Right renal pelvis (tissue), 4 donors: ENCODE measurements around the gene RUFY3. TPM values are rescaled to one million over a fixed set of nuclear protein-coding genes. Genes with fewer than 3 reads are reported as not detected.
"Not testable (repeated sequence)": the region's sequence is repeated elsewhere in the genome, so short reads cannot be mapped to it uniquely, and the experiment has no call there.

Experiments used
- DNase-seq, 4 donors: peaks; one replicate each; pipeline ENCODE4 v3.0.0-alpha.2; 2013; ENCODE audit warnings: low read depth in 4 of 4, low spot score in 3 of 4, missing footprints in 1 of 4
- polyA plus RNA-seq, 4 donors: library from polyadenylated mRNA; unstranded; fragments of 120-200 nt; gene quantifications; one replicate each; pipeline ENCODE4 v1.2.1, GENCODE V29; 2013; ENCODE audit not compliant: insufficient read length in 4 of 4

Gene RUFY3
- polyA plus RNA-seq, 4 donors = 81.1 to 109 (median 99.7) TPM

DNA sequence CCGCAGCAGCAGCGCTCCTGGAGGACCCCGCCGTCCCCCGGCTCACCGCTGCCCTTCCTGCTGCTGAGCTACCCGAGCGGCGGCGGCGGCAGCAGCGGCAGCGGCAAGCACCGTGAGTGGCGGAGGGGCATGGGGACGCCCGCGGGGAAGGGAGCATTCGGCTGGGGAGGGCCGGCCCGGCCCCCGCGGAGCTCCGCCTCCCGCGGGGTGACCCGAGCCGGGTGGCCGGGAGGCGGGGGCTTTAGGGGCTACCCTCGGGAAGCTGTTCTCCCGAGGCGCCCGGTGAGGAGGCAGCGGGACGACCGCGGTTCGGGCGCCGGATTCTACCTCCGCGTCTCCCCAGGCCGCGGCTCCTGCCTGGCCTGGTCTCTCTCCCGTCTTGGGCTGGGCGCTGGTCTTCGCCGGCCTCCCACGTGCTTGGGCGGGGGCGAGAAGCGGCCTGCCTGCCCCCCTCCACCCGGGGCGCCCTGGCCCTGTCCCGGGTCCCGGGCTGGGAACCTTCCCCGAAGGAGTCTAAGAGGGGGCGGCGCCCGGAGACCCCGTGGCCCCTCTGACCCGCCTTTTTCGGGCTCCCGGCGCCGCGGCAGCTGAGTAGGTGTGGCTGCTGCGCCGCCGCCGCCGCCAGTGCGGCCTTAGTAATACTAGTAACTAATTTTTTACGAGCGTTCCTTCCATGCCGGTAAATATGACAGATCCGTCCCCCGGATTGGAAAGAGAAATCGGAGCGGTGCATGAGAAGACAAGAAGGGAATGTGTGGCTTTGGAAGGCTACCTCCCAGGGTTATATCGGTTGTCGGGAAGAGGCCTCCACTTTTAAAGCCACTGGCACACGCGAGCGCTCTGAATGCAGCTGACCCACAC, 16.4 kb upstream of the RUFY3 start:
- DNase-seq = no peak

DNA sequence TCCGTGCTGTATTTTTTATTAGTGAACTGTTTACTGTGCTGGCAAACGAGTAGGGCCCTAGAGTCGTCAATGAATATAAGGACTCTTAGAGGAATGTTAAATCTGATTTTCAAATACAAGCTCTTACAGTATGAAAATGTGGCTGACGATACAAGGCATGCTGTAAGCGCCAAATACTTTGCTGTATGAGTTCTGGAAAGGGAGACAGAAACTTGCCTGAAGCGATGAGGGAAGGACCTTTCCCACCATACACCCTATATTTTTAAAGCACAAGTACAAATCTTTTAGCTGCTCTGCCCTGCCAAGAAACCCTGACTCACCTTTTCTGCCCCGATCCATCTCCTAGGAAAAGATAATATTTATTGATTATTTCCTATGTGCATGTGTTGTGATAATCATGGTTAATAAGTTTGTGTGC, 15.7 kb upstream of the RUFY3 start:
- no peak for DNase-seq

DNA sequence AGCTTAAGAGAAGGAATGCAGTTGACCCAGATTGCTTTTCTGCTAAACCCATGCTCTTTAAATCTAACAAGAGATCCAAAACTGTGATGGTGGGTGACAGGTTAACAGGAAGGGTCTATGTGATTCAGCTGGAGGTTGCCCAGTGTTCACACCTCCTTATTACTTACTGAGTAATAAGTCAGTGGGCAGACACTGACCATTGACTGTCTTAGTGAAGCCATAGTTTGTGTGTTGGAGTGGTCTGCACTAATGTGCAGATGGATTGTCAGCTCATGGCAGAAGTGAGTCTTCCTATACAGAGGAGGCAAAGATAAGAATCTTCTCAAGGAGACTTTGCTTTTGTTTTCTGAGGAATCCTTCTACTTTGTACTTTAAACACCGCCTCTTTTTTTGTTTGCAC, 15.2 kb upstream of the RUFY3 start:
- no peak for DNase-seq

DNA sequence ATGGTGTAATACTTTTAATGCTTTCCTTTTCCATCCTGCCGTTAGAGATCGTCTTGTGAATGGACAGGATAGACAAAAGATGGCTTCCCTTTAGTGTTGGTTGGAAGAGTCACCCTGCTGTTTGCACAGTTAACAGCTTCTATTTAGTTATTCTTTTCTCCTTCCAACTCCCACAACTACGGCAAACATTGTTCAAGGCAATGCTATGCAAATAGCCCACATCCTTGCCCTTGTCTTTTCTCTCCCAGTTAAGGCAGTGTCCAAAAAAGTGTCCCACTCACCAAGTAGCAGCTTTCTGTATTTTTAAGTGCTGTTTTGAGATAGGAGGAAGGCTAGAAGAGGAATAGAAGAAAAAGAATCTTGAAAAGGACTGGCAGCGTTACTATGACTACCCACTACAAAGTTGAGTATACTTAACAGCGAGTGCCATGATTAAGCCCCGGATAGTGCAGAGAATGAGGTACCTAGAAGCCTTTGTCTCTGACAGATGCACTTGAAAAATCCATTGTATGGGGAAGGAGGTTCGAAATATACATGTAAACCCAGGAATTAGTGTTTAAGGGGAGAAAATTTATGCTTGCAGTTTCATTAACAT, 12.1 kb upstream of the RUFY3 start:
- no peak for DNase-seq

DNA sequence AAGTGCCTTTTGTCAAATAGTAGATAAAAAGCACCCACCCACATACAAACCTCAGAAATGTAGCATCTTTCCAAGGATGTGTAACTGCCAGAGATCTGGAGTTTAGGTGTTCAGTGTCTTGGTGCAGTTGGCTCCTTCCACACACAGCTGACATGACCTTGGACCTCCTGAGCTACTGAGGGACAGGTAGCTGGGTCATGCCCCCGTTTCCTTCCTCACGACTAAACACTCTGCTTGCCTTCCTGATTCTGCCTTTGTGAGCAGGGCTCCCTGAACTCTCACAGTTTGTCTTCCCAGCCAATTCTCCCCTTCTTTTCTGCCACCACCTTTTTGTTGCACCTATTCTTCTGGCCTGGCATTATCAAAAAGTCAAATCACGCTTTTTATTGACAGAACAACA, 10.2 kb upstream of the RUFY3 start:
- DNase-seq = no peak

DNA sequence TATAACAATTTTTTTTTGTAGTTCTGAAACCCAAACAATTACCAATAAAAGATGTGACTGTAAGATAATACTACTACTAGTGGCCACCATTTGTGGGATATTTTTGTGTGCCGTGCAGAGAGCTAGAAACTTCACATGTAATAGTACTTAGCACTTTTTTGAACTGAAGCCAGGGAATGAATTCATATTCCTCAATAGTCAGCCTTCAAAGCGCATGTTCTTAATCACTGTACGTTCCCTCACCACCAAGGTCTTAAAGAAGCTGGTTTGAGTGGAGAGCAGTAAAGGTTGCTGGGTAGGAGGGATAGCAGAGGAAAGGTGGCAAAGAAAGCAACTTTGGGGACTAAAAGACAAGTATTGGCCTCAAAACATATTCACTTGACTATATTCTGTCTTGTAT, 9.6 kb upstream of the RUFY3 start:
- no peak for DNase-seq

DNA sequence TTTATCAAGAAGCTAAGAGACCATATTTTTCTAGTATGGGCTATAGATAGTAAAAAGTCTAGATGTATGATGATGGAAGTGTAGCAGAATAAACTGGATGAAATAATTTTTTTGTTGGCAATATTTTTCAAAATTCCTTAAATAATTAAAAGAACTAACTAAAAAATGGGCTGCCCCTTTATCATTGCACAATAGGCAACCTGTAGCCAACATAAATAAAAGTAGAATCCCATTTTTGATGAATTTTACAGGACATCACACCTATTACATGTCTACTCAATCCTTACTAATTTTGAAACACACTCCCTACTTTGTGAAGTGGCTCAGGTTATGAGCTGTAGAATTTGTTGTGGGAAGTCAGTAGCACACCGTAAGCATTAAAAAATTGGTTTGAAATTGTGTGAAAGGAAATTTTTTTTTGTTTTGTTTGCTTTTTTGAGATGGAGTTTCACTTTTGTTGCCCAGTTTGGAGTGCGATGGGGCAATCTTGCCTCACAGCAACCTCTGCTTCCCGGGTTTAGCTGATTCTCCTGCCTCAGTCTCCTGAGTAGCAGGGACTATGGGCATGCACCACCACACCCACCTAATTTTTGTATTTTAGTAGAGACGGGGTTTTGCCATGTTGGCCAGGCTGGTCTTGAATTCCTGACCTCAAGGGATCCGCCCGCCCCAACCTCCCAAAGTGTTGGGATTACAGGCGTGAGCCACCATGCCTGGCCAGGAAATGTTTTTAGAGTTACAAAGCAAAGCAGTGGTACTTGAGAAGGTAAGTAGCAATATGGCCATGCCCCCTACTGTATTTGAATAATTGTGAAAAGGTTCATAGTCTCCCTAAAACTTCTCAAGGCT, 8.9 kb upstream of the RUFY3 start:
- DNase-seq = no peak

DNA sequence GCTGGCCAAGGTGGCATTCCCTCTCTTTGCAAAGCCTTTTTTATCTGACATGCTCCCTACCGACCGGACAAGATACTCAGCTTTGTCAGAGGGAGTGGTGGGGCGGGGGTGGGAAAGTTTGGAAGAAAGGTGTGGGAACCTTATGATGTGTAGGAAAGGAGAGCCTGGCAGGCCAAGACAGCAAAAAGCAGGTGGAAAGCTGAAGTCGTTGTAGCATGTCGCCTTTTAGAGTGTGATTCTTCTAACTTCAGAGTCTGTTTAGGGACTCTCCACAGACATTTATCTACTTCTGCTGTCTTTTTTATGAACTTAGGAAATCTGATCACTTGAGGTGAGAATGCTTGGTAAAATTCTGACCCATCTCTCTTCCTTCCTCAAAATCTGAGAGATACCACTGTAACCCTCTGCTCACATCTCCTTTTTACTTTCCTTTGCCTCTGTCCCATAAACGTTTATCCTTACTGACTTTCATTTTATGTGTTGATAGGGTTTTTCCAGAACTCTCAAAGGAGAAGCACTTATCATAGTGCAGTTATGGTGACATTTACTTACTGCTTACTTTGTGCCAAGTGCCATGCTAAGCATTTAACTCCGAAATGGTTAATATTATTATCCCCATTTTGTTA, 8.2 kb upstream of the RUFY3 start:
- no peak for DNase-seq

DNA sequence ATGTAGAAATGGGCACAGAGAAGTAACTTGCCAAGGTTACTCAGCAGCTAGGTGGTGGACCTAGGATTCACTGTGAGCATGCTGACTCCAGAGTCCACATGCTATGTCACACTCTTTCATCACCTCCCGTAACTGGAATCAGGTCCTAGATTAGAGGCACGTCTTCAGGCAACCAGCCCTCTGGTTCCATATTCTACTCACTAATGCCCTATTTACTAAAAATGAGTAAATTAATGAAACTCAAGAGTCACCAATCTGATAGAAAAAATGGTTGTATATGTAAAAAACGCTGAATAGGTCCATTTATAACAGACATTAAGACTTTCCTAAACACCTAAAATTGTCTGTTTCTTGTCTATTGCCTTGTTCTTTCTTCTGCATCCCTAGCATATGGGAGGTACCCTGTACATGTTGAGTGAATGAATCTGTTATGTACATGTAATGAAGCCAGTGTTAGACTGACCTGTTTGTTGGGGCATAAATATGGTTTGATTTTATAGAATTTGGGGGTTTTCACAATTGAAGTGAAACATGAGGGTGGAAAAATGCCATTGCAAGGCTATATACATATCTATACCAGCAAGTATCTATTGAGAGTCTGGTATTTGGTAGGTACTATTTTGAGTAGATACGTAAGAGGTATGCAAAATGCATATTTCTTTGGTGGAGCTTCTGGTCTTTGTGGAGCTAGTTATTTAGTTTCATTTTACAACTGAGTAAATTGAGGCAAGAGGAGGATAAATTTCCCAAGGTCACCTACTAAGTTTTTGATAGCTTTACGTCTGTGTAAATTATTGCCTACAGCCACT, 7.5 kb upstream of the RUFY3 start:
- no peak for DNase-seq

DNA sequence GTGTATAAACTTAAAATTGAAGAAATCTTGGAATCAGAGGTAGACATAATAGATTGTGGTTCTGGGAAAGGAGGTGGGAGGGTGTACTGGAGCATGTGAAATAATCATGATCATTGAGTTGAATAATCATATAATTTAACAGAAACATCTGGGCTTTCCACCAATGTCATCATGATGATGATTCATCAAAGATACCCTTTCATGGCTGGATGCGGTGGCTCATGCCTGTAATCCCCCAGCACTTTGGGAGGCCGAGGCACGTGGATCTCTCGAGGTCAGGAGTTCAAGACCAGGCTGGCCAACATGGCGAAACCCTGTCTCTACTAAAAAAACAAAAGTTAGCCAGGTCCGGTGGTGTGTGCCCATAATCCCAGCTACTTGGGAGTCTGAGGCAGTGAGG, 6.7 kb upstream of the RUFY3 start:
- no peak for DNase-seq

DNA sequence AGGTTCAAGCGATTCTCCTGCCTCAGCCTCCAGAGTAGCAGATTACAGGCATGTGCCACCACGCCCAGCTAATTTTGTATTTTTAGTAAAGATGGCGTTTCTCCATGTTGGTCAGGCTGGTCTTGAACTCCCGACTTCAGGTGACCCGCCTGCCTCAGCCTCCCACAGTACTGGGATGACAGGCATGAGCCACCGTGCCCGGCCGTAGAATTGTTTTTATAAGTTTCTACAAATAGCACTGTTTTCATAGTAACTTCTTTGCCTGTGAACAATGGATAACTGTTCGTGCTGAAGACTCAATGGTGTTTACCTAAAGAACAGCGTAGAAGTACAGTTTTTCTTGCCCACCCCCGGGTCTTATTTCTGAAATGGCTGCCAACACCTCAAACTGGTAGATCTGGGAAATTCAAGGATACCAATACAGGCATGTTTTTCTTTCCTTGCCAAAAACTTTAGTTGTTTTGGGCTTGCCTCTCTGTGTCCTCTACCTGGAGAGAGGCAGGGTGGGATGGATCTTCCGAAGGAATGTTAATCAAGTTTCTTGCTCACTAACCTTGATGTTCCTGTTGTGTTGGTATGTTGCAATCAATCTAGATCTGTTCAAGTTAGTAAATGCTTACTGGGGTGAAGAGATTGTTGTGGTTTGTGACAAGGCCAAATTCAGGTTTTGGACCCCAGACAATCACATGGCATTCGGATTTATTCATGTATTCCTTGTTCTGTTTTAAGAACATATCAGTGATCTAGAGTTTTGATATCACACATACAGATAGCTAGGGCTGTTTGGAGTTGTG, 2.8 kb upstream of the RUFY3 start:
- no peak for DNase-seq

DNA sequence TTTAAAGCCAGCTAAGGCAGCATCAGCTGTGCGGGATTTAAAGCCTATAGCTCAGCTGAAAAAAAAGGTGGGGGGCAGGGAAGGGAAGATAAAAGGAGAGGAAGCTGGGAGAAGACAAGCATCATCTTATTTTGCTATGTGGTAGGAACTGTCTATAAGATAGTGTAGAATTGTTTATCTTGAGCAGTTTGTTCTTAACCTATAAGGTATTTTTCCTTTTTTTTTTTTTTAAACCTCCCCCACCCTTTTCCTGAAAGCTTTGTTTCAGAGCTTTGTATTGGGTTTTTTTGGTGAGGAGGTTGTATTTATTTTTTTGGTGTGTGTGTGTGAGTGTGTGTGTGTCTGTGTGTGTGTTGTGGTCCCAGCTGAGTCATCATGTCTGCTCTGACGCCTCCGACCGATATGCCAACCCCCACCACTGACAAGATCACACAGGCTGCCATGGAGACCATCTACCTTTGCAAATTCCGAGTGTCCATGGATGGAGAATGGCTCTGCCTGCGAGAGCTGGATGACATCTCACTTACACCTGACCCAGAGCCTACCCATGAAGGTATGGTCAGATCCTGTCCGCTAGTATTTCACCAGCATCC, 531 bp downstream of the RUFY3 start:
- no peak for DNase-seq

DNA sequence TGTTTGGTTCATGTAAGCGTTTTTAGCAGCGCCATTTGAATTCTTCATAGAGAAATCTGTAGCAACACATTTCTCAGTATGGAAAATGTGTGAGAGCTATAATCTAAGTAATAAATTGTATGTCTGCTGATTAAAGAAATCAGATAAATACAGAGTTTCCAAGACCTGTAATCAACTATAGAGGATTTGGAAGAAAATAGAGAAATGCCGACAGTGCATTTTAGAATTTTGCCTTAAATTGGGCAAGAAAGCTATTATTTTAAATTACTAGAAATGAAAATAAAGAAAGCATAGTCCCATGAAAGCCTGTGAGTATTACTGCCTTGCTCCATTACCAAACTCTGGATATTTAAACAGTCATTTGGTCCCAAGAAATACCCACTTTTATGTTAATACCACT, 2.7 kb downstream of the RUFY3 start:
- no peak for DNase-seq

DNA sequence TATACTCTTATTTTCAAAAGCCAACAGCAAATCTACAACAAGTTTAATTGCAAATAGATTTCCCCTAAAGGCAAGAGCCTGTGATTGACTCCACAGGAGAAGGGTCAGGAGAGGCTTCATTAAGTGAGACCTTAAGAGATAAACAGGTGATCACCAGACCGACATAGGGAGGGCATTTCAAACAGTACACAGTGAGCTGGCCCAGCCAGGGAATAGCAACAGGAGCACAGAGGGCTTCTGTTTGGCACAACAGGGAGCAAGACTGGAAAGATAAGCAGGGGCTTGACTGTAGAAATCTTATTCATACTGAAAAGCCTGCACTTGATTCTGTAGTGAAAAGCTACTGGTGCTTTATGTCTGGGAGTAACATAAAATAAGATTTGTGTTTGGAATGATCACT, 3.9 kb downstream of the RUFY3 start:
- DNase-seq = no peak

DNA sequence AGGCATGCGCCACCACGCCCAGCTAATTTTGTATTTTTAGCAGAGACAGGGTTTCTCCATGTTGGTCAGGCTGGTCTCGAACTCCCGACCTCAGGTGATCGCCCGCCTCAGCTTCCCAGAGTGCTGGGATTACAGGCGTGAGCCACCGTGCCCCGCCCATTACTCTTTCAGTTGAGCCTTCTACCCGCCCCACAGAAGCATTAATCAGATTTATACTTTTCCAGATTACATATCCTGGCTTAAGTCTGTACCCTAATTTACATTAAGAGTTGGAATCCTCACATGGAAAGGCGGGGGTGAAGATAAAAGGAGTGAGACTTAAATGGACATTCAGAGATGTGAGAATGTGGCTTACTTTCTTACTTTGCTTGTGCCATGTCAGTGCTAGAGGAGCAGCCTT, 4.8 kb downstream of the RUFY3 start:
- not testable (repeated sequence) for DNase-seq

DNA sequence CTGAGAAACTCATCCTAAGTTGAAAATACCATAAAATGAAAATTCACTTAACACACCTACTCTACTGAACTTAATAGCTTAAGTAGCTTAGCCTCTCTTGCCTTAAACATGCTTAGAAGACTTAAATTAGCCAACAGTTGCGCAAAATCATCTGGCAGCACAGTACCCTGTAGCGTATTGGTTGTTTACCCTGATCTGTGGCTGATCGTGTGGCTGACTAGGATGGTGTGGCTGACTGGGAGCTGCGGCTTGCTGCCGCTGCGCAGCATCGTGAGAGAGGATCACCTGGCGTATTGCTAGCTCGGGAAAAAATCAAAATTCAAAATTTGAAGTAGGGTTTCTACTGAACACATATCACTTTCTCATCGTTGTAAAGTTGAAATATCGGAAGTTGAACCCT, 6.3 kb downstream of the RUFY3 start:
- DNase-seq = no peak

DNA sequence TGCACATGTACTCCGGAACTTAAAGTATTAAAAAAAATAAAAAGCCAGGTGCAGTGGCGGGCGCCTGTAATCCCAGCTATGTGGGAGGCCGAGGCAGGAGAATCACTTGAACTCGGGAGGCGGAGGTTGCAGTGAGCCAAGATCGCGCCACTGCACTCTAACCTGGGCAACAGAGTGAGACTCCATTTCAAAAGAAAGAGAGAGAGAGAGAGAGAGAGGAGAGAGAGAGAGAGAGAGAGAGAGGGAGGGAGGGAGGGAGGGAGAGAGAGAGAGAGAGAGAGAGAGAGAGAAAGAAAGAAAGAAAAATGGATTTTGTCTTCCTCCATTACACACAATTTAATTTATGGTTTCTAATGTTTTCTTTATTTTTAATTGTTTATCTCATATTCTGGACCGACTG, 11.1 kb downstream of the RUFY3 start:
- DNase-seq = not testable (repeated sequence)

DNA sequence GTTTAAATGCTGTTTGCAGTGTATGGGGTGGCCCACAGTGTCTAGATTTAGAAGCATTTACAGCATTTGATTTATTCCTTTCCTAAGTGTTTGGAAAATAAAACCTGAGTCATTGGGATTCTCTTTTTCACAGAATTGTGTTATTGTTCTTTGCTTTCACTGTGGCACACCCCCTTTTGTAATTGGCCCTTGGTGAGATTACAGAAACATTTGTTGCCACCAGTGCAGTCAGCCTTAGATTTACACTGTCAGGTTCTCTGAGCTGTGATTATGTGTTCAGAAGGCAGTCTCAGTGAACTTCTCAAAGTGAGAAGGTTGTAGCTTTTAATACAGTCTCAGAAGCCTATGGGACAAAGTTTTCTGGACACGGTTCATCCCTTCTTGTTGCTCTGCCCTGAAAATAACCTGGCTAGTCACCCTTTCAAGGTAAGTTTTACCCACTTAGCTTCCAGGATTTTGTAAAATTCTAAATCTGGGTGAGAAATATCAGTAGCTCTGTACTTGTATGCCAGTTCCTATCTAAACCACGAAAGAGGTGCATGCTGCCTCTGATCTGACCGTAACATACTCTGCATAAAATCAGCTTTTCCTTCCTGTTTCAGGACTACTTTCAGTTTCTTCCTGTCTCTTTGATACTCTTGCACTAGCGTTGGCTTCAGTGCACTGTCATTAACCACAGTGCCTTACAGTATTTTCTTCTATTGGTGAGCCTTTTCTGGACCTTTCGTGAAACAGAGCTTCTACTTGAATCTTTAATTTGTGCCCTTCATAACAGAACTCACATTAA, 12.6 kb downstream of the RUFY3 start:
- no peak for DNase-seq
